K562 (cell line): Measurements from ENCODE around the gene PSPC1. TPM values are rescaled to one million over a fixed set of nuclear protein-coding genes. Genes with fewer than 3 reads are reported as not detected.

ENCODE experiments used
- HDAC1 ChIP-seq, 2 experiments: fragments of 450-650 bp; IDR thresholded peaks; 2 replicates each; pipeline ENCODE4 v1.6.1; 2016 to 2017; ENCODE audit warnings: inconsistent platforms in 1 of 2, mild to moderate bottlenecking in 1 of 2, moderate library complexity in 1 of 2
- HINFP ChIP-seq: fragments of 450-650 bp; conservative IDR thresholded peaks from 2 replicates; pipeline ENCODE4 v1.6.1; 2016; ENCODE audit warnings: missing genetic modification characterization, low read depth, mild to moderate bottlenecking, control low read depth, missing compliant biosample characterization
- KLF16 ChIP-seq: IDR thresholded peaks from 2 replicates; pipeline ENCODE4 v1.6.1; 2016; ENCODE audit warnings: antibody characterized with exemption
- MXI1 ChIP-seq: IDR thresholded peaks from 2 replicates; pipeline ENCODE4 v1.6.1; 2011; ENCODE audit warnings: low read depth, mild to moderate bottlenecking, improper control_type of control experiment, low read length
- NBN ChIP-seq: fragments of 450-650 bp; IDR thresholded peaks from 2 replicates; pipeline ENCODE4 v1.6.1; 2016; ENCODE audit warnings: low read depth, mild to moderate bottlenecking
- PRPF4 ChIP-seq: fragments of 200-400 bp; formaldehyde crosslinking; IDR thresholded peaks from one replicate; pipeline ENCODE4 v1.6.1; 2017; ENCODE audit warnings: low read length, low read depth, mild to moderate bottlenecking; ENCODE audit not compliant: insufficient read depth, poor library complexity, severe bottlenecking
- RBM17 ChIP-seq: fragments of 200-400 bp; formaldehyde crosslinking; IDR thresholded peaks from 2 replicates; pipeline ENCODE4 v1.6.1; 2017; ENCODE audit warnings: low read depth, mild to moderate bottlenecking, low read length, borderline replicate concordance
- REST ChIP-seq, 2 experiments: fragments of 450-650 bp; formaldehyde crosslinking in 1 of 2; IDR thresholded peaks; 2 replicates each; pipeline versions ENCODE4 v1.4.0 to v1.6.1; 2014 to 2020; ENCODE audit warnings: mild to moderate bottlenecking in 2 of 2, borderline replicate concordance in 1 of 2, low read depth in 1 of 2
- U2AF2 ChIP-seq: fragments of 200-400 bp; formaldehyde crosslinking; optimal IDR thresholded peaks from 2 replicates; pipeline ENCODE3; 2017; ENCODE audit warnings: low read depth, mild to moderate bottlenecking, low read length
- ZBTB43 ChIP-seq: sonication (generic); formaldehyde crosslinking; IDR thresholded peaks from 2 replicates; pipeline ENCODE4 v1.8.0; 2023; ENCODE audit warnings: mild to moderate bottlenecking, missing genetic modification reagents
- ZBTB9 ChIP-seq: fragments of 450-650 bp; formaldehyde crosslinking; IDR thresholded peaks from 2 replicates; pipeline ENCODE4 v1.4.0; 2020; ENCODE audit warnings: mild to moderate bottlenecking, moderate library complexity
- ZFP30 ChIP-seq: fragments of 250-450 bp; sonication (Bioruptor Pico); IDR thresholded peaks from 2 replicates; pipeline ENCODE4 v1.8.0; 2022; ENCODE audit warnings: moderate library complexity, mild to moderate bottlenecking, inconsistent platforms, borderline replicate concordance
- ZNF140 ChIP-seq: fragments of 250-450 bp; sonication (Bioruptor Pico); IDR thresholded peaks from 2 replicates; pipeline ENCODE4 v1.8.0; 2021; ENCODE audit warnings: moderate library complexity, mild to moderate bottlenecking, inconsistent platforms
- ZNF584 ChIP-seq: fragments of 200-800 bp; sonication (Bioruptor generic); IDR thresholded peaks from 2 replicates; pipeline ENCODE4 v1.6.1; 2016; ENCODE audit warnings: low read depth, mild to moderate bottlenecking, missing genetic modification characterization, missing compliant biosample characterization
- polyA plus RNA-seq, 8 experiments: library from polyadenylated mRNA; depleted of rRNA in 4 of 8; stranded (reverse) in 5 of 8; unstranded in 3 of 8; fragments of >200 nt; fragmentation: Nextera tagmentation in 2 of 8; fragmentation: Illumina TruSeq in 1 of 8; extraction: Ambion mirVana in 2 of 8; extraction: Trizol in 1 of 8; gene quantifications; 2 replicates each; pipeline versions ENCODE4 v1.2.1 to v1.2.3, GENCODE V29; 2011 to 2014; ENCODE audit warnings: inconsistent platforms in 1 of 8, missing spikeins in 1 of 8
- total RNA-seq, 7 experiments: library from RNA; depleted of rRNA in 6 of 7; stranded (reverse); fragments of >200 nt in 6 of 7; fragmentation: Illumina TruSeq in 2 of 7; extraction: Trizol in 2 of 7; gene quantifications; 2 replicates each; pipeline versions ENCODE4 v1.2.1 to v1.2.3, GENCODE V29; 2011 to 2021; ENCODE audit warnings: low replicate concordance in 1 of 7

Gene PSPC1
- total and polyA plus RNA-seq, 9 of the 15 experiments (the other 6 are each of a cell fraction or from before 2014, with no cell fraction given) = 8.6 to 60.4 (median 42.4) TPM

GRCh38 chr13:19713186-19713965 lies 69.4 kb downstream of the PSPC1 start (continued):
- TF ChIP-seq REST (IDR thresholded peaks at IDR 0.05; ENCODE audit: borderline replicate concordance) (no peak), REST (CRISPR knock-in tag; IDR thresholded peaks at IDR 0.05; ENCODE audit: low read depth) (no peak), PRPF4 (no peak), U2AF2 (no peak), KLF16 (no peak), ZNF584 (no peak), ZBTB9 (CRISPR knock-in tag) (no peak), RBM17 (no peak), NBN (no peak), MXI1 (no peak), HINFP (tag) (no peak), HDAC1 (IDR thresholded peaks at IDR 0.05) (no peak), ZBTB43 (CRISPR knock-in tag) (no peak), ZFP30 (CRISPR knock-in tag) (no peak), ZNF140 (CRISPR knock-in tag) (no peak)
